Right ventricle myocardium inferior (tissue), 1 donor: ENCODE results near the gene RPS25. TPM values are rescaled to one million over a fixed set of nuclear protein-coding genes. Genes with fewer than 3 reads are reported as not detected.
"Not testable (repeated sequence)": the region's sequence is repeated elsewhere in the genome, so short reads cannot be mapped to it uniquely, and the experiment has no call there.

ENCODE experiments used
- ATAC-seq: fragments of 200-7000 bp; cut with Tn5 transposase; one replicate; pipeline ENCODE4 v1.9.1; 2020; ENCODE audit warnings: mild to moderate bottlenecking, moderate library complexity
- DNase-seq: peaks from one replicate; pipeline ENCODE4 v3.0.0; 2021; ENCODE audit errors: missing footprints
- intact Hi-C: fragments of 100-400 bp; cut with DNase I; formaldehyde crosslinking; loops from one replicate; pipeline ENCODE4 v1.11.0; 2022
- total RNA-seq: library from RNA; stranded (reverse); fragmentation: NEBNext Ultra II Directional; extraction: Animal tissue kit (Norgen Biotek cat#: 25700); gene quantifications from one replicate; pipeline ENCODE4 v1.2.1, GENCODE V29; 2021
- donor health status: DM: no; HTN: yes; CAD: no; lungs with severe emphysema.

The RPS25 gene
- total RNA-seq, 1 donor from 2014 or later = 876 TPM

DNA sequence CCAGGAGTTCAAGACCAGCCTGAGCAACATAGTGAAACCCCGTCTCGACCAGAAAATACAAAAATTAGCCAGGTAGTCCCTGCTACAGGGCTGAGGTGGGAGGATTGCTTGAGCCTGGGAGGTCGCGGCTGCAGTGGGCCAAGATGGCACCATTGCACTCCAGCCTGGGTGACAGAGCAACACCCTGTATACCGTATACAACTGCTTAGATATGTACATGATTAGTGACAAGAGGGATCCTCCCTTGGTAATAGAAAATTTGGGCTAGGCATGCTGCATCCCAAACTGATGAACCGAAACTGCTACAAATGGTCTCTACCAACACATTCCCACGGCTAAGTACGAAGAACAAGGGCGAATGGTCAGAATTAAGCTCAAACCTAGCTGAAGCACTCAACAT is 24.8 kb upstream of the RPS25 start:
- DNase-seq (no peak), ATAC-seq (no peak)
- intact Hi-C loops = no loop called here

- DNase-seq = no peak
- intact Hi-C loops = no loop called here
- ATAC-seq = no peak
Measured at GRCh38 chr11:119041821-119042514, 23.8 kb upstream of the RPS25 start.

DNA sequence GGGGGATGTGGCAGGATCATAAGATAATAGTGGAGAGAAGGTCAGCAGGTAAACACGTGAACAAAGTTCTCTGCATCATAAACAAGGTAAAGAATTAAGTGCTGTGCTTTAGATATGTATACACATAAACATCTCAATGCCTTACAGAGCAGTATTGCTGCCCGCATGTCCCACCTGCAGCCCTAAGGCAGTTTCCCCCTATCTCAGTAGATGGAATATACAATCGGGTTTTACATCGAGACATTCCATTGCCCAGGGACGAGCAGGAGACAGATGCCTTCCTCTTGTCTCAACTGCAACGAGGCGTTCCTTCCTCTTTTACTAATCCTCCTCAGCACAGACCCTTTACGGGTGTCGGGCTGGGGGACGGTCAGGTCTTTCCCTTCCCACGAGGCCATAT is 21.3 kb upstream of the RPS25 start:
- ATAC-seq, intact Hi-C loops, DNase-seq: not testable (repeated sequence)

- DNase-seq = no peak
- intact Hi-C loops = no loop called here
- ATAC-seq = no peak
Measured at GRCh38 chr11:119038884-119039283, 20.7 kb upstream of the RPS25 start.

- intact Hi-C loops = no loop called here
- no peak for ATAC-seq
- no peak for DNase-seq
Measured at GRCh38 chr11:119034813-119035212, 16.7 kb upstream of the RPS25 start.

GRCh38 chr11:119033421-119033820 is 15.3 kb upstream of the RPS25 start:
- intact Hi-C loops, ATAC-seq, DNase-seq: not testable (repeated sequence)

DNA sequence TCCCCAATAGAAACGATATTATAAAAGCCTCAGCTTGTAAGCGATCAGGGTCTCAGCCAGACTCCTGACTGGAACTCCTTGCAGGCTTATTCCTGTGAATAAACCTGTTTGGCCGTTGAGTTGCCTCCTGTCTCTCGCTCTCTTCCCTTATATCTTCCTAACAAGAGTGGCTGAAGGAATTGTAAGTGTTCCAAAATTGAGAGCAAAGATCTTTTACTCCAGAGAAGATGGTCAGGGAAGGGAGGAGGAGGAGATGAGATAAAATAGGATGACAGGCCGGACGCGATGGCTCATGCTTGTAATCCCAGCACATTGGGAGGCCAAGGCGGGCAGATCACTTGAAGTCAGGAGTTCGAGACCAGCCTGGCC is 13.8 kb upstream of the RPS25 start:
- intact Hi-C loops = loop anchor here (2.0 kb wide), 1 partner anchor 71 kb away; no protein-coding TSS in a partner anchor
- no peak for ATAC-seq
- DNase-seq = no peak

DNA sequence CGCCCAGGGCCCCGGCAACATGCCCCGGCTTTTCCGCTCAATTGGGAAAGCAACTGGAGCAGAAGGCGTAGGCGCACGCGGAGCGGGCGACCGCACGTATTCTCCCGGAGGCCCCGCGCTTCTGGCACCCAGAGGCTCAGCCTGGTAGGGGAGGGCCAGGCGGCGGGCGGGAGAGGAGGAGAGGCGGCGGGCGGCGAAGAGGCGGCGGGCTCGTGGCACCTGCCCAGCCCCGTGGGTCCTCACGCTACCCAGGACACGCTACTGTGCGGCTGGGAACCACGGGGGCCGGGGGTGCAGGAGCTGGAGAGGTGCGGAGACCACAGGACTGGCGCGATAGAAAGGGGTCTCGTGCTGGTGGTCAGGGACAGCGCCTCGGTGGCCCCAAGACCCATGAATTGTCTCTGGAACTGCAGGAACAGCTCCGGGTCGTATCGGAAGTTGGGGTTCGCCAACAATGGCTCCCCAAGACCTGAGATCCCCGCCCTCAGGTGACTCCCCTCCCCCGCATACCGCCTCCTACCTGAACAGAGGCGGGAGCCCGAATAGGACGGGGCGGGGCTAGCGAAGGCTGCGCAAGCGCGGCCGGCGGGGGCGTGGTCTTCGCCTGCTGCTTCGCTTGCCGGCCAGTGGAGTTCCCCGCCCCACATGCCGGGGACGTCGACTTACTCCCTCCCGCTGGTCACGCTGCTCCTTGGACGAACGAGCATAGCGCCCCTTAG is 12.3 kb upstream of the RPS25 start, which contains the start of gene SLC37A4:
SLC37A4 (minus strand) TSS at position 549 of the 719 bp plus-strand sequence.
- intact Hi-C loops = loop anchor here (2.0 kb wide), 1 partner anchor 72 kb away; no protein-coding TSS in a partner anchor
- peak; percentile 99 for DNase-seq
- ATAC-seq = peak; percentile 98

- ATAC-seq = peak; percentile 3
- intact Hi-C loops = loop anchor here (2.0 kb wide), 1 partner anchor 73 kb away; no protein-coding TSS in a partner anchor
Measured at GRCh38 chr11:119030029-119030328, 11.8 kb upstream of the RPS25 start.

DNA sequence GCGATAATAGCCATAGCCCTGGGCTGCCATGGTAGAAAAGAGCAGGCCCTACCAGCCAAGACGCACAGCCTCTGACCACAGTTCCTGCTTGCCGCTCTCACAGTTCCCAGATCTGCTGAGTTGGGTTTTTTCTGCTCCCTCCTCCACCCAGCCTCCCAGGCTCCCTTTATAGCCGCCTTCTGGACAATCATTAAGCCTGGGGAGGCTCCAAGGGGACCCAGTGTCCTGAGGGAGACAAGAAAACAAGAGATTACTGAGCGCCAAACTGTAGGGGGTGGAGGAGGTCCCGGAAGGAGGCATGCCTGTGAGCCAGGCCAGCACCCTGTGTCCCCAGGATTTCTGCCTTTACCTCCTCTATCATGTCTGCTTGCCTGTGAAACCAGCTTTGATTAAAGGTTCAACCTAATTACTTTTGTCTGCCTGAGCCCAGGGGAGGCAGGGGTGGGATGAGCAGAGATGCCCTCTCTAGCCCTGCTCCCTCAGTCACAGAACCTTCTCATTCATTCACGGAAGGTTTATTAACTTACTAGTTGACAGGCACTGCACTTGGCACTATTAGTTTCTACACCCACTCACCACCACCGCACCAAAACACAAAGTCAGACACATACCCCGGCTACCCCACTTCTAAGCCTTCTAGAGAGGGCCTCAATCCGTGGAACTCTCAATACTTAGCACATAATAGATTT is 11.3 kb upstream of the RPS25 start:
- DNase-seq (no peak), ATAC-seq (no peak)
- intact Hi-C loops = loop anchor here (2.0 kb wide), 1 partner anchor 73 kb away; no protein-coding TSS in a partner anchor

More at GRCh38 chr11:119030029-119030328, 11.8 kb upstream of the RPS25 start:
- no peak for DNase-seq

DNA sequence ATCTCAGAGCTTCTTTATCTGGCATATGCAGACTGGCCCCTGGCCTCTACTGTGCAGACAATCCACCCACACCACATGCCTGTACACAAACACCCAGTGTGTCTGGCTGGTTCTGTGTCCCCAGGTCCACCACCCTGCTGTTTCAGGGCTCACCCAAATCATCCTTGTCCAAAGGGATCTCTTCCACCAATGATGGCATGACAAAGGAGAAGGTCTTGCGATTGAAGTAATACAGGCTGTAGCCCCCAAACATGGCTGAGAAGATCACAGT is 10.9 kb upstream of the RPS25 start:
- intact Hi-C loops = no loop called here
- DNase-seq (no peak), ATAC-seq (no peak)

DNA sequence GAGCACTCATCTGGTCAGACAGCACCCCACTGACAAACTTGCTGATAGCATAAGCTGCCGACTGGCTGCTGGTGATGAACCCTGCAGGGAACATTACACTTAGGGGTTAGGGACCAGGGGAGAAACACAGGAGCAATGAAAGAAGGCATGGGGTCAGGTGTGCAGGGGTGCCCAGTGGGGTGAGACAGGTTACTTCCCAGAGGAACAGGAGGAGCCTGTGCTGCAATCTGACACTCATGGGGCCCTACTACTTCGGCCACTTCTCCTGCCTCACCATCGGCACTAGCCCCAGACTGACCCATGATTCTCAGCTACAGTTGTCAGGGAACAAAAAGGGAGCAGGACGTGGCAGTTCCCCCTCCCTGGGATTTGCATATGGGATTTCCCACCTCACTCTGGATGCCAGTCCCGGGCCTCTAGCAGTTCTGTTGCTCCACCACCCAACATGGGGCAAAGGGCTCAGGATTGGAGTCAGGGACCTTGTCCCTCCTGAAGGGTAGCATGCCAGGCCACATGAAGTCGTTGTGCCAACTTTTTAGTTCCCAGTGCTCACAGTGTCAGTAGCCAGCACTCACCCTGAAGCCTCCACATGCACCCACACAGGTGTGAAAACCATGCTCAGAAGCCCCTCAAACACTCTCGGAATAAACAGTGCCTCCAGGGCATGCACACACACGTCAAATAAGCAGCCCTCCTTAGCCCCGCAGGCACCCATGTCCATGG is 10.4 kb upstream of the RPS25 start:
- no peak for DNase-seq
- no peak for ATAC-seq
- intact Hi-C loops = no loop called here

GRCh38 chr11:119027561-119028345 is 9.6 kb upstream of the RPS25 start:
- intact Hi-C loops = no loop called here
- DNase-seq = no peak
- ATAC-seq = no peak

DNA sequence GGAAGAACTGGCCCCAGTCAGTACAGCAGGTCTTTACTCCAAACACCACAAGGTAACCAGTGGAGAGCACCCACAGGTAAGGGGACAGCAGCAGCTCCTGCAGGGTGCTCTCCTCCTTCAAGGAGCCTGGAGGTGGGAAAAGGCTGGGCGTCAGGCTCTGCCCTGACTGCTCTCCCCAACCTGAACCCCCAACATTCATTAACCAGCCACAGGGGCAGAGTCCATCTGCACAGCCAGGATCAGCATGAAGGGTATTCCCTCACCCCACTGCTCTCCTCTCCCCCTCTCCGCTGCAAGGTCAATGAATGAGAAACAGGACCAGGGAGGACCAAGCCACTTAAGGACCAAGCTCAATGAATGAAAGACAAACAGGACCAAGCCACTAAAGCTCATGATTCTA is 8.8 kb upstream of the RPS25 start:
- ATAC-seq (no peak), DNase-seq (no peak)
- intact Hi-C loops = no loop called here

- DNase-seq (no peak), ATAC-seq (no peak)
- intact Hi-C loops = no loop called here
Measured at GRCh38 chr11:119025978-119026766, 8.0 kb upstream of the RPS25 start.

GRCh38 chr11:119025541-119025940 is 7.4 kb upstream of the RPS25 start:
- intact Hi-C loops = no loop called here
- DNase-seq (no peak), ATAC-seq (no peak)

GRCh38 chr11:119025099-119025473 is 6.9 kb upstream of the RPS25 start:
- ATAC-seq (no peak), DNase-seq (no peak)
- intact Hi-C loops = no loop called here
